Activated CD4-positive, alpha-beta T cell treated with anti-CD3 and anti-CD28 coated beads for 1 hour (primary cell): ENCODE data around the gene KCNQ1OT1.

Source experiments
- DNase-seq: peaks from one replicate; pipeline ENCODE4 v3.0.0-alpha.2; 2020

The KCNQ1OT1 gene

GRCh38 chr11:2579315-2580060 lies 120.3 kb downstream of the KCNQ1OT1 start:
- no peak for DNase-seq

GRCh38 chr11:2578929-2579270 lies 120.9 kb downstream of the KCNQ1OT1 start:
- DNase-seq = no peak

- DNase-seq = no peak
These were observed 121.5 kb downstream of the KCNQ1OT1 start for GRCh38 chr11:2577991-2578928.

- DNase-seq = no peak
These were observed 122.5 kb downstream of the KCNQ1OT1 start for GRCh38 chr11:2577031-2577990.

- DNase-seq = no peak
These were observed 123.2 kb downstream of the KCNQ1OT1 start for GRCh38 chr11:2576549-2576948.

- DNase-seq = no peak
These were observed 123.7 kb downstream of the KCNQ1OT1 start for GRCh38 chr11:2576111-2576510.

GRCh38 chr11:2575591-2576051 lies 124.2 kb downstream of the KCNQ1OT1 start:
- DNase-seq = no peak

GRCh38 chr11:2574553-2575535 lies 125.0 kb downstream of the KCNQ1OT1 start:
- no peak for DNase-seq

- no peak for DNase-seq
These were observed 125.7 kb downstream of the KCNQ1OT1 start for GRCh38 chr11:2574043-2574552.

- no peak for DNase-seq
These were observed 126.4 kb downstream of the KCNQ1OT1 start for GRCh38 chr11:2573240-2574042.

- no peak for DNase-seq
These were observed 127.1 kb downstream of the KCNQ1OT1 start for GRCh38 chr11:2572491-2573239.

- no peak for DNase-seq
These were observed 128.1 kb downstream of the KCNQ1OT1 start for GRCh38 chr11:2571598-2572281.

GRCh38 chr11:2570841-2571597 lies 128.8 kb downstream of the KCNQ1OT1 start:
- no peak for DNase-seq

- DNase-seq = no peak
These were observed 129.5 kb downstream of the KCNQ1OT1 start for GRCh38 chr11:2570211-2570811.

- no peak for DNase-seq
These were observed 130.0 kb downstream of the KCNQ1OT1 start for GRCh38 chr11:2569731-2570210.

- DNase-seq = no peak
These were observed 130.5 kb downstream of the KCNQ1OT1 start for GRCh38 chr11:2569321-2569721.

GRCh38 chr11:2567026-2567671 lies 132.6 kb downstream of the KCNQ1OT1 start:
- no peak for DNase-seq
